COLO668 (cell line): Measurements from ENCODE around the gene YWHAG.
"Not testable (repeated sequence)": the region's sequence is repeated elsewhere in the genome, so short reads cannot be mapped to it uniquely, and the experiment has no call there.

Experiments
- DNase-seq: peaks from one replicate; lab custom pipeline; 2025; ENCODE audit not compliant: unreplicated experiment; lab: John Stamatoyannopoulos, UW

YWHAG gene

GRCh38 chr7:76349313-76349885 lies 9.4 kb downstream of the YWHAG start:
- no peak for DNase-seq

- DNase-seq = no peak
These were observed 11.1 kb downstream of the YWHAG start for GRCh38 chr7:76347710-76348109.

- no peak for DNase-seq
These were observed 12.0 kb downstream of the YWHAG start for GRCh38 chr7:76346778-76347177.

GRCh38 chr7:76346097-76346496 lies 12.7 kb downstream of the YWHAG start:
- DNase-seq = no peak

GRCh38 chr7:76343931-76344321 lies 14.9 kb downstream of the YWHAG start:
- DNase-seq = no peak

GRCh38 chr7:76343294-76343930 lies 15.4 kb downstream of the YWHAG start:
- no peak for DNase-seq

GRCh38 chr7:76342222-76342621 lies 16.6 kb downstream of the YWHAG start:
- DNase-seq = no peak

GRCh38 chr7:76340617-76341131 lies 18.1 kb downstream of the YWHAG start:
- no peak for DNase-seq

- no peak for DNase-seq
These were observed 20.3 kb downstream of the YWHAG start for GRCh38 chr7:76338298-76339084.

- no peak for DNase-seq
These were observed 21.6 kb downstream of the YWHAG start for GRCh38 chr7:76337147-76337546.

- no peak for DNase-seq
These were observed 22.7 kb downstream of the YWHAG start for GRCh38 chr7:76336094-76336493.

- not testable (repeated sequence) for DNase-seq
These were observed 23.4 kb downstream of the YWHAG start for GRCh38 chr7:76335417-76335816.

- no peak for DNase-seq
These were observed 24.3 kb downstream of the YWHAG start for GRCh38 chr7:76334320-76334967.

GRCh38 chr7:76333511-76334101 lies 25.2 kb downstream of the YWHAG start:
- no peak for DNase-seq

GRCh38 chr7:76332078-76332477 lies 26.7 kb downstream of the YWHAG start:
- no peak for DNase-seq

- no peak for DNase-seq
These were observed 28.1 kb downstream of the YWHAG start for GRCh38 chr7:76330673-76331072.

GRCh38 chr7:76330261-76330660 lies 28.5 kb downstream of the YWHAG start:
- no peak for DNase-seq

GRCh38 chr7:76329479-76329878 lies 29.3 kb downstream of the YWHAG start:
- DNase-seq = no peak

- no peak for DNase-seq
These were observed 30.4 kb downstream of the YWHAG start for GRCh38 chr7:76328389-76328788.

- DNase-seq = no peak
These were observed 31.2 kb downstream of the YWHAG start for GRCh38 chr7:76327610-76328009.

GRCh38 chr7:76326646-76327233 lies 32.1 kb downstream of the YWHAG start:
- no peak for DNase-seq
